HG03095 (cell line): ENCODE data around the gene CLPX.
"Not testable (repeated sequence)": the region's sequence is repeated elsewhere in the genome, so short reads cannot be mapped to it uniquely, and the experiment has no call there.

Source experiments
- ATAC-seq: cut with Tn5 transposase; IDR thresholded peaks from one replicate; pipeline ENCODE4 v1.9.1; 2021; ENCODE audit warnings: moderate library complexity; ENCODE audit not compliant: unreplicated experiment

The CLPX gene

DNA sequence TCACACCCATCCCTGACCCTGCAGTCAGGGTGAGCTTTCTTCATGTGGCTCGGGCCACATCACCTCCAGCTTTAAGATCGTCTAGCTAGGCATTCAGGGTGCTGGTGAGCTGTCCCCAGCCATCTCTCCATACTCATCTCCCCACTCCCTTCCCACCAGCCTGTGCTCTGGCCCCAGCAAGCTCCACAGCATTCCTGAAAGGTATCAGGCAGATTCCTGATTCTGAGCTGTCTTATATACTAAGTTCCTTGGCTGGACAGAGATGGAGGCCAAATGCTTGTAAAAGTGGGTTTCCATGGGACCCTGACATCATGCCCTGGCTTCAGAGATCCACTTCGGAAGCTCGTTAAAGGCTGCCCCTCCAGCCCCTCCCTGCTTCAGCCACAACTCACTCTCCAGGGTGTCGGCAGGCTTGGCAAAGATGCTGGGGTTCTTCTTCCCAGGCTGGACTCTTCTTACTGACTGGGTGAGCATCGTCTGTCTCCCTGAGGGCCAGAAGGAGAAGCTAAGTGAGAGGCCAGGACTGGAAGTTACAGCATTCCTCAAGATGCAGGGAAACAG, 22.2 kb upstream of the CLPX start:
- no peak for ATAC-seq

DNA sequence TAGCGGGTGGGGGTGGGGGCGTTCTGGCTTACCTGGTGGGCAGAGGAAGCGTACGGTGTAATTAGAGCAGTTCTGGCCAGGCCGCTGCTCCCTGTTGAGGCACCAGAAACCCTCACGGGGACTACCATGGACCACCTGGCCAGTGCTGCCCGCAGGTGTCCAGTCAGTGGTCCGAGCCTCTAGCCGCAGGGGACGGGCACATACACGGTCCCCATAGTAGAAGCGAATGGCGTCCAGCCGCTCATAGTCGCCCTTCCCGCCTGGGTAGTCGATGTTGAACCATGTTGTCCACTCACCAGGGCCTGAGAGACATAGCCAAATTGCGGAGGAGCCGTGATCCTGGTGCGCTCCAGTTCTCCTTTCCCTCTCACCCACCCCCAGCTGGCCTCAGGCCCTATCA, 21.6 kb upstream of the CLPX start:
- no peak for ATAC-seq

DNA sequence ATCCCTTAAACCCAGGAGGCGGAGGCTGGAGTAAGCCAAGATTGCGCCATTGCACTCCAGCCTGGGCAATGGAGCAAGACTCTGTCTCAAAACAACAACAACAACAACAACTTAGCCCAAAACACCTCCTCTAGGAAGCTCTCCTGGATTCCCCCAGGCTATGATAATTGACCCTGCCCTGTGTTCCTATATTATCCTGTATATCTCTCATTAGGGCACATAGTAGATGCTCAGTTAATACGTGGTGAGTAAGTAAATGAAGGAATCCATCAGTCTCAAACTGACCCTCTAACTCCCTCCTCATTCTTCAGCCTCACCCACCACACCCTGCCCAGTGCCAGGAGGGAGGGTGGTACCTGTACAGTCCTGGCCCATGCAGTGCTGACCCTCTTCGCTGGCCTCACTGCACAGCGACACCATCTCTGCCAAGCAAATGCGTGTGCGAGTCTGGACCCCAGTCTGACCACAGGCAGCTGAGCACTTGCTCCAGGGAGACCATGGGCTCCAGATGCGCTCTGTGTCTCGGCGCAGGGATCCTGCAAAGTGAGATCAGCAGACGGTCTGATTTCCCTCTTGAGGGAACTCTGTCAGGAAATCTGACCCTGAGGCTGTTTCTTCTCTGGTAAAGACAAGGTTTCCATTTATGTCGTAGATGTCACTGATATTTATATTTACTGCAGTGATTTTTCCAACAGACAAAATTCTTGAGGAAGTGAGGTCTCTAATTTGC, 20.0 kb upstream of the CLPX start:
- no peak for ATAC-seq

DNA sequence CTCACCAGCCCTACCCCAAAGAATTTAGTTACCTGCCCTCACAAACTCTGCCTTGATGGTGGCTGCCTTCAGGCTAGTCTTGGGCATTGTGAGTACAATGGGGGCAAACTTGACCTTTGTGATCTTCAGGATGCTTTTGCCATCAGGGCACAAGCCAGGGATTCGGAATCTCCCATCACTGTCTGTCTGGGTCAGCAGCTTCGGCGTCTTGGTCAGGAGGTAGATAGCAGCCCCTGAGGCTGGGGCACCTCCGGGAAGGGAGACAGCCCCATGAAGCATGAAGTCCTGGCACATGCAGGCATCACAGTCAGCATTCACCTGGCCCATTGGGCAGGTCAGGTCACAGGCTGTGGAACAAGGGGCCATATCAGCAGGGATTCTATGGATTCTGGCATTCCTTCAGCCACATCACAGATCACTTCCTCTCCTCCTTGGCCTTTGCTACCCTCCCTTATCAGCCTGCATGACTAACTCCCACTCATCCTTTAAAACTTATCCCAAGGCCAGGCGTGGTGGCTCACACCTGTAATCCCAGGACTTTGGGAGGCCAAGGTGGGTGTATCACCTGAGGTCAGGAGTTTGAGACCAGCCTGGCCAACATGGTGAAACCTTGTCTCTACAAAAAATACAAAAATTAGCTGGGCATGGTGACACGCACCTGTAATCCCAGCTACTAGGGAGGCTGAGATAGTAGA, 19.2 kb upstream of the CLPX start:
- ATAC-seq: no peak

DNA sequence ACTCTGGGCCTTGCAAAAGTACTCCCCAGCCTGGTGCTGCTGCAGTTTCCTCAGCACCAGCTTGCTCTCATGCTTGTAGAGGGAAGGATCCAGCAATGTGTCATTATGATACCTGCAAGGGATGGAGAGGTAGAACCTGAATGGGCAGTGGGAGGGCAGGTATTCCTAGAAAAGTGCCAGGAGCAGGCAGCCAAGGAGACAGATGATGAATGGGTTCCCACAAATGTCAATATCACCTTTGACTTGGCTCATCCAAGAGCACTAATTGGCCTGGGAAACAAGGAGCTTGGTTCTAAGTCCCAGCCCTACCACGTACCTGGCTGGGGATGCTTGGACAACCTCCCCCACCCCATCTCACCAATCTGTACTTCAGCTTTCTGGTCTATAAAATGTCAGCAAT, 16.8 kb upstream of the CLPX start:
- no peak for ATAC-seq

DNA sequence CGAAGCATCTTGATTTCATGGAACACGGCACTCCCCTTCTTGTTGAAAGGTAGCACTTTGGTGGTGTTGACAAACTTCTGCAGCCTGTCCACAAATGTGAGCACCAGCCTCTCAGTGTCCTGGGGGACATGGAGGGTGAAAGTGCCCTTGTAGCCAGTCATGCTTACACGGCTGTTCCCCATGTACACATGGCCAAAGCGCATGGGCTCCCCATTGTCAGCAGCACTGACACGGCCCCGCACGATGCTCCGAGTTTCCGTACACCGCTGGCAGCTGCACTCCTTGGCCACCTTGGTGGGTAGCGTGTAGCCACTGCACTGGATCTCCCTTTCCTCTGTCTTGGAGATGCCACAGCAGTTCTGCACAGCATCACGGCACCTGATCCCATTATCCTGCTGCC, 13.4 kb upstream of the CLPX start:
- no peak for ATAC-seq

DNA sequence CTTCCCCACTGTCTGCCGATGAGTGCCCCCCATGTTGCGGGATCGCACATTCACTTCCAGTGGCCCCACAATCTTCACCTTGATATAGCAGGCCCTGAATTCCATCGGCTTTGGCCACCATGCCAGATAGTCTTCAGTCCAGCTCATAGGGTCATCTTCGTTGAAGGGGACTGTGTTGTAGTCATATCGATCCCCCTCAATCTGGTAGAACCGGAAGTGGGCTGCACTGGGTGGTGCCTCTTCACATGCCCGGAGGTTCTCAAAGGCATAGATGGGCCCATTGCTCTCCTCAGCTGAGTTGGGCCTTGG, 12.1 kb upstream of the CLPX start:
- no peak for ATAC-seq

DNA sequence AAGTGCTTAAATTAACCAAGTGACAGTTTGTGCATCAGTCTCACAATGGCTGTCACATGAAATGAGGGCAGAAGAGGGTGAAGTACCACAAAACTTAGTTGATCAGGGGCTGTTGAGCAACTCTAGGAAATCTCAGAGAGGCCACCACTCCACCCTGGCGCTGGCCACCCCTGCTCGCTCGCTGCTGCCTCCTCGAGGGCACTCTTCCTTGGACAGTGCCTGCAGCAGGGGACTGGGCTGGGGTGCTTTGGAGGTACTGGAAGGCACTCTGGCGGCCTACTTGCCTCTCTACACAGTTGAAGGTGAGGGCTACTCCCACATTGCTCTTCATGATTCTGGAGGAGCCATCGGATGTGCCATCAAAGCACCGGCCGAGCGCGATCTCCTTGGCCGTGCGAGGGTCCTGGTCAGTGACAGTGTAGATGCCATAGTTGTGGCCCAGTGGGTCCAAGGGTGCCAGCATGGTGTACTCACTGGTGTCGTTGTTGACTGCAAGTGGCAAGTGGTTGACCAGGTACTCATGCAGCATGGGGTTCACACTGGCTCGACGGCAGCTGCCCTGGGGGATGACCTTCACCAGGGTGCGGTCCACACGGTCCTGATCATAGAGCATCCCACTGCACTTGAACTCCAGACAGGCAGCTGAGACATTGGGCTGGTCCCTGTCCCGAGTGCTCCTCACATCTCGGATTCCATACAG, 11.6 kb upstream of the CLPX start:
- no peak for ATAC-seq

DNA sequence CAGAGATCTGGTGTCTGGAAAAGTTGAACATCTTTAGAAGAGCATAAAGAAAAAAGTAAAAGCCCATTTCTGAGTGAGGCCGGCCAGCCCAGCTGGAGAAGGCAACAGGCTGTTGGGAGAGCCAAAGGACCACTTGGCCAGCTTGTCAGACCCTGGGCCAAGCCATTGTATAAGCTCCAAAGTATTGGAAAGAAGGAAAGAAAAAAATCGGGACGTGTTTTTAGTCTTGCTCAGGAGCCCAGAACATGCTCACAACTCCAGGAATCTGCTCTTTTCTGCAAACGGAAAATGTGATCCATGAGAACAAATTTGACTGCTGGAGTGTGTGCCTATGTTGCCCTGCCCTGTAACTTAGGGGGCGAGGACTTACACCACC, 10.4 kb upstream of the CLPX start:
- ATAC-seq: no peak

DNA sequence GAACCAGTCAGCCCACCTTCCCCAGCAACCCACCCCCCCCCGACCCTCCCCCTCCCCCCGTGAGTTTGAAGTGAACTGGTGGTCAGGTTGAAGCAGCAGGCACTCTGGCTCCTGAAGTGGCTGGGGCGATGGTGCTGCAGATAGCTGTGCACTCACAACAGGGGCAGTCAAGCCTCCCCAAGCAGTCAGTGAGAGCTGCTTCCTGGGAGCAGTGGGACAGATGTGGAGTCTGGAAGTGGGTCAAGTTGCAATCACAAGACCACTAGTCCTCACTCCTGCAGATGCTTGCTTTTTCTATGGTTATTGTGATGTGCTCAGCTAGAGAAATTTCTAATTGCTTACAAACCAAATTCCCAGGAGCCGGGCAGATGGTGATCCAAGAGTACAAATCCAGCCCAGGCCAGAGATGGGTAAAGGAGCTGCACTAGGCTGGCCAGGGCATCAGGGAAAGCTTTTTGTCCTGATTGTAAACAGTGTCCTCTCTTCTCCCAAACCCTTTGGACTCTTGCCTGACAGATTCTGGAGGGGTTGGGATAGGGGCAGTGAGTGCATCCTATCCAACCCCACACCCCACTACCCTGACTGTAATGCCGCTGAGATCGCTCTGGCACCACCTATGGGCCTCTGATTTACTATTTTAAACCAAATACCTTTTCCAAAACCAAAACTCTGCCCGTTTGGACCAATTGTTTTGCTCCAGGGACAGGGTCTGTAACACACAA, 9.8 kb upstream of the CLPX start:
- no peak for ATAC-seq

DNA sequence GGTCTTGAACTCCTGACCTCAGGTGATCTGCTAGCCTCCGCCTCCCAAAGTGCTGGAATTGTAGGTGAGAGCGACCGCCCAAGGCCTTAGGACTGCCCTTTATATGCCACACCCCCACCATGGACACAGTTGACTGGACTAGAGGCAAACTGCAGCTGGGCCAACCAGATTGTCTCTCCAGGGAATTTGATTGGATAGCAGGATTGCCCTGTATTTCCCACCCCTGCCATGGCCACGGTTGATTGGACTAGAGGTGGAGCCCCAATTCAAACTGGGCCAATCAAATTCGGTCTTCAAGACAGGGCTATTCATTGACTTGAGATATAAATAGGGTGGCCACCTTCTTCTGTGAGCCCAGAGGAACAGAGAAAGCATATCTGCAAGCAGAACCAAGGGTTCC, 6.9 kb upstream of the CLPX start:
- ATAC-seq: no peak

DNA sequence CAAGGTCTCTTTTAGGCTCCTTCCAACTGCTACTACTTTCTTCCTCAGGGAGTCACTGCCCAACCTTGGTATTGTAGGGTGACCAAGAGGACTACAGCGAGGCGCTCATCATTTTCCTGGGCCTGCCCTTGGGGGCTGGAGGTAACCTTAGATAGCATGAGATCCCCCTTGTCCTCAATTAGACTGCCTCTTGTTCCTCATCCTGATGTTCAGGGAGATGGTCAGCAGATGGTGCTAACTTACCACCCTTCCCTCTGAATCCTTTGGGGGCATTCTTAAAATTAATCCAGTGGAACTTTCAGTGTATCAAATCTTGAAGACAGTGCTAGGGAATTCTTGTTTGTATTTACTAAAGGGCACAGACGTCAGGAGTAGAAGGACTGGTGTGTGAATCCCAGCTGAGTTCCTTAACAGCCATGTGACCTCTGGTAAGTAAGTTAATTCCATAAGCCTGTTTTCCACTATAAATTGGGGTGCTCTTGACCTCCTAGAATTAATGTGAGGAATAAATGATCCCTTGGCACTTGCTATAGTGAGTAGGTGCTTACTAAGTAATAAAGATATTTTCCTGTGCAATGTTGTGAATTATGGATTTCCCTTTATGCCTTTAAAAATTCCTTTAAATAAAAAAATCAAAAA, 4.1 kb upstream of the CLPX start:
- ATAC-seq: no peak

DNA sequence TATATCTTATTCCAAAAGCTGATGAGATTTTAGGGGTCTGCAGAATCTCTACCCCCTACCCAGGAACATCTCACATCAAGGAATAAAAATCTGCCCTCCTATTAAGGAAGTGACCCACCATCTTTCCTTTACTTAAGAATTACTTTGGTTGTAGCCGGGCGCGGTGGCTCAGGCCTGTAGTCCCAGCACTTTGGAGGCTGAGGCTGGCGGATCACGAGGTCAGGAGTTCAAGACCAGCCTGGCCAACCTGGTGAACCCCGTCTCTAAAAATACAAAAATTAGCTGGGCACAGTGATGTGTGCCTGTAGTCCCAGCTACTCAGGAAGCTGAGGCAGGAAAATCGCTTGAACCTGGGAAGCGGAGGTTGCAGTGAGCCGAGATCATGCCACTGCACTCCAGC, 3.3 kb upstream of the CLPX start:
- not testable (repeated sequence) for ATAC-seq

DNA sequence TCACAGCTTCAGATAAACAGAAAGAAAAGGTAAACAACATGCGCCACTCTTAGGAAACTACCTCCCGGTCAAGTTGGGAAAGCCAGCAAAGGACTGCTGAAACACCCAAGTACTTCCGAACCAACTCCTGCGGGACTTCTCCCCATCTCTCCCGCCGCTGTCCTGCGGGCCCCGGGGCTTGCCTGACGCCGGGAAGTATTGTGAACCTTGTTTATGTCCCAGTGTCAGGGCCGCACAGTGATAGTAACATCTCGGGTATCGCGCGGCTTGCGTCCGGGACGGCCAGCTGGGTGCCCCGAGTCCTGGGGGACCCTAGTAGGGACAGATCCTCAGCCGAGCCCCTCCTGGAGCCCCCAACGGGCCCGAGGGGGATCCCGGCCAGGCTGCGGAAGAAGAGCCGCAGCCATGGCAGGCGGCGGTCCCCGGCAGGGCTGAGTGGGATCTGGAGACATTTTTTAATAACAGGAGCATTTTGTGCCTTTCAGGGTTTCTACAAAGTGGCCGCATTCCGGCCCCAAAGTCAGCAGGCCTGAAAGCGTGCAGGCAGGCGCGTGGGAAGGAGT, 756 bp downstream of the CLPX start:
- ATAC-seq: peak; percentile 33

DNA sequence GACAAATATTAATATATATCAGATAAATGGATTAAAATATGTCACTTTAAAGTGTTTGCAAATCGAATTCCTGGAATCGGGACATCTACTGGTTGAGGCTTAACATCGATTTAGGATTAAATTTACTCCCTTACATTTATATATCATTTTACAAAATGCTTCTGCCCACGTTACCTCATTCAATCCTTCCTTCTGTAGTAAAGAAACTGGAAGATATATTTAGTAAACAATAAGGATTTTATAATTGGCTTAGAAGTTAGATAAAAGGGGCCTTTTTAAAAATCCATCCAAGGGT, 1.3 kb downstream of the CLPX start:
- ATAC-seq: no peak

DNA sequence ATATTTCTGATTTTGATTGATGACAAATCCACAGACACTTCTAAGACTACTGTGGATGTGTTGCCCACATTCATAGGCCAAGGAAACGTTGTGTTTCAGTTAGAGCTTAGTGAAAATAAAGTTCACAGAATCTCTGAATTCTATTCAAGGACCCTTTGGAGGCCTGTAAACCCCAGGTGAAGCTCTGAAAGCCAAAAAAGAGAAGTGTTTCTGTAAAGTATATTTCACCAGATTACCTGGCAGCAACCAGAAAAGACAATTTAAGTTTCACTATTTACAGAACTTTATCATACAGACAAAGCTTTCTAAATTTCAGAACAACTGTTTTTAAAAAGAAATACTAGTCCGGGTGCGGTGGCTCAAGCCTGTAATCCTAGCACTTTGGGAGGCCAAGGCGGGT, 2.6 kb downstream of the CLPX start:
- ATAC-seq: no peak

DNA sequence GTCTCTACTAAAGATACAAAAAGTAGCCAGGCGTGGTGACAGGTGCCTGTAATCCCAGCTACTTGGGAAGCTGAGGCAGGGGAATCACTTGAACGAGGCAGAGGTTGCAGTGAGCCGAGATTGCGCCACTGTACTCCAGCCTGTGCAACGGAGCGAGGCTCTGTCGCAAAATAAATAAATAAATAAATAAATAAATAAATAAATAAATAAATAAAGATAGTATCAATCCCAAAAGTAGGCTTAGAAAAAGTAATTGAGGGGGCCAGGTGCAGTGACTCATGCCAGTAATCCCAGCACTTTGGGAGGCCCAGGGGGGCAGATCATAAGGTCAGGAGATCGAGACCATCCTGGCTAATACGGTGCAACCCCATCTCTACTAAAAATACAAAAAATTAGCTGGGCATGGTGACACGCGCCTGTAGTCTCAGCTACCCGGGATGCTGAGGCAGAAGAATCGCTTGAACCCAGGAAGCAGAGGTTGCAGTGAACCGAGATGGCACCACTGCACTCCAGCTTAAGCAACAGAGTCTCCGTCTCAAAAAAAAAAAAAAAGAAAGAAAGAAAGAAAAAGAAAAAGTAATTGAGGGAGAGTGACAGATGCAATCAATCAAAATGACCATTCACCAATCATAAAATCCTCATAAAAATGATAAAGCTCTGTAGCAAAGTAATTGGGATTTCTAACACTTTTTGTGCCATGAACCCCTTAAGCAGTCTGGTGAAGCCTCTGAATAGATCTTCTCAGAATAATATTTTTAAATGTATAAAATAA, 3.4 kb downstream of the CLPX start:
- ATAC-seq: not testable (repeated sequence)

DNA sequence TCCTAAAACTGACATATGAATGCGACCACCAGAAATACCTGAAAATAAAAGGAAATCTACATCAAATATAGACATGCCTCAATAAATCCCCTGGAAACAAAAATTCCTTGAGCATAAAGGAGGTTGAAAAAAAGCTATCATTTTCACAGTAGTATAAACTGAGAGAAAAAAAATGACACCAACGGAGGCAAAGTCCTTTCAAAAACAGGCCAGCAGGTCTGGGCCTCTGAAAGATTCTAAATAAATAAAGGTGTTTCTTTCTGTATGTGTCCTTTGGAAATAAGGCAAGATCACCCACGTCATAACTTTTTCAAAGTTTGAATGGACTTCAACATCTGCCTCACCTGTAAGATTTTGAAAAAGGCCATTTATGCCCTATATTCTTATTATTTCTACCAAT, 5.0 kb downstream of the CLPX start:
- no peak for ATAC-seq

DNA sequence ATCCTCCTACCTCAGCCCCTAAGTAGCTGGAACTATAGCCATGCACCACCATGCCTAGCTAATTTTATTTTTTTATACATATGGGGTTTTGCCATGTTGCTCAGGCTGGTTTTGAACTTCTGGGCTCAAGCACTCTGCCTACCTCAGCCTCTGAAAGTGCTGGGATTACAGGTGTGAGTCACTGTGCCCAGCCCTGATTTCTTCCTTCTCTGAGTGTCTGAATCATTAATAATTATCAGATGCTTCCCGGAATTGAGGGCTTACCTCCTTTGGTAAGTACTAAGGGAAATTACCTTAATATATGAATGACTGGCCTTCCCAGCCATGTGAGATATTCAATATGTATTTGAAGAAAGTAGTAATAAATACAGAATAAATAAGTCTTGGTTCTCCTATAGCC, 7.2 kb downstream of the CLPX start:
- ATAC-seq: no peak

DNA sequence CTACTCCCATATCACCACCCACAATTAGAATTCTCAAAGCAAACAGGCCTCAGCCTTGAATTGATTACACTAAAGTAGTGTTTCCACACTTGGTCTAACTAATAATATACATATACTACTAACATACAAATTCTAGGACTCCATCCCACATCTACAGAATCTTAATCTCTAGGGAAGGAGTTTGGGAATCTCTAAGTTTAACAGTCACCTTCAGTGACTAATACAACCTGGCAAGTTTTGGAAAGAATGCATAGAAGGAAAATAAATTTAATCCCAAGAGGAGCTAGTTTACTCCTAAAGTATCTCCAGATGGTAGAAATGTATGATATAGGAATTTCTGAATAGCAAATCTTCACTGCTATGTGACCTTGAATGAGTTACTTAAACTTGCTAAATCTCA, 9.1 kb downstream of the CLPX start:
- ATAC-seq: no peak
